ENCODE data around the gene MBD5.
A peak's percentile ranks its signal among the peaks of the same experiment; 100 is the strongest.

Gene MBD5

GRCh38 chr2:148058641-148059040, 37.8 kb downstream of the MBD5 start:
- no peaks in the 10 kb centered on the region for H3K36me3 ChIP-seq (ENCODE audit: insufficient read depth, low read depth, low read length)
- no peaks in the 10 kb centered on the region for H3K9me3 ChIP-seq (ENCODE audit: insufficient read depth, low read depth, low read length)
- peak overlapping the region; percentile 24 for H3K27ac ChIP-seq (ENCODE audit: low read length)
- no peak overlapping the region for H3K4me3 ChIP-seq (ENCODE audit: low read length)
- H3K9ac ChIP-seq (ENCODE audit: low read depth, low read length) = 0 out of 2 replicates have a peak overlapping the region, but pooled peaks have one; percentile 8
- no peaks in the 10 kb centered on the region for H3K27me3 ChIP-seq (ENCODE audit: insufficient read depth, low read length)
- peaks cover 12% of the 10 kb centered on the region; the same call in 1 of the 2 replicates for H3K4me1 ChIP-seq (ENCODE audit: insufficient read depth, low read length)

GRCh38 chr2:148063633-148064032, 42.7 kb downstream of the MBD5 start:
- Histone ChIP-seq H3K4me1 (ENCODE audit: insufficient read depth, low read length) (peaks cover under 1% of the 10 kb centered on the region; the same call in 1 of the 2 replicates), H3K4me3 (ENCODE audit: low read length) (no peak overlapping the region), H3K27ac (ENCODE audit: low read length) (no peak overlapping the region), H3K27me3 (ENCODE audit: insufficient read depth, low read length) (no peaks in the 10 kb centered on the region), H3K36me3 (ENCODE audit: insufficient read depth, low read depth, low read length) (no peaks in the 10 kb centered on the region), H3K9me3 (ENCODE audit: insufficient read depth, low read depth, low read length) (no peaks in the 10 kb centered on the region), H3K9ac (ENCODE audit: low read depth, low read length) (no peak overlapping the region)

- Histone ChIP-seq H3K4me3 (ENCODE audit: low read length) (no peak overlapping the region), H3K27me3 (ENCODE audit: insufficient read depth, low read length) (no peaks in the 10 kb centered on the region), H3K4me1 (ENCODE audit: insufficient read depth, low read length) (no peaks in the 10 kb centered on the region; the same call in 1 of the 2 replicates), H3K9me3 (ENCODE audit: insufficient read depth, low read depth, low read length) (no peaks in the 10 kb centered on the region), H3K9ac (ENCODE audit: low read depth, low read length) (no peak overlapping the region), H3K36me3 (ENCODE audit: insufficient read depth, low read depth, low read length) (no peaks in the 10 kb centered on the region), H3K27ac (ENCODE audit: low read length) (no peak overlapping the region)
These were observed 45.0 kb downstream of the MBD5 start for GRCh38 chr2:148065936-148066335.

GRCh38 chr2:148067801-148068200, 46.9 kb downstream of the MBD5 start:
- no peaks in the 10 kb centered on the region; the same call in 1 of the 2 replicates for H3K4me1 ChIP-seq (ENCODE audit: insufficient read depth, low read length)
- H3K27me3 ChIP-seq (ENCODE audit: insufficient read depth, low read length) = no peaks in the 10 kb centered on the region
- H3K27ac ChIP-seq (ENCODE audit: low read length) = no peak overlapping the region
- no peaks in the 10 kb centered on the region for H3K36me3 ChIP-seq (ENCODE audit: insufficient read depth, low read depth, low read length)
- no peak overlapping the region for H3K9ac ChIP-seq (ENCODE audit: low read depth, low read length)
- H3K4me3 ChIP-seq (ENCODE audit: low read length) = no peak overlapping the region
- no peaks in the 10 kb centered on the region for H3K9me3 ChIP-seq (ENCODE audit: insufficient read depth, low read depth, low read length)

- Histone ChIP-seq H3K4me1 (ENCODE audit: insufficient read depth, low read length) (no peaks in the 10 kb centered on the region; the same call in 1 of the 2 replicates), H3K27ac (ENCODE audit: low read length) (no peak overlapping the region), H3K9ac (ENCODE audit: low read depth, low read length) (no peak overlapping the region), H3K9me3 (ENCODE audit: insufficient read depth, low read depth, low read length) (no peaks in the 10 kb centered on the region), H3K4me3 (ENCODE audit: low read length) (no peak overlapping the region), H3K36me3 (ENCODE audit: insufficient read depth, low read depth, low read length) (no peaks in the 10 kb centered on the region), H3K27me3 (ENCODE audit: insufficient read depth, low read length) (no peaks in the 10 kb centered on the region)
These were observed 50.5 kb downstream of the MBD5 start for GRCh38 chr2:148071351-148071750.

- Histone ChIP-seq H3K27me3 (ENCODE audit: insufficient read depth, low read length) (no peaks in the 10 kb centered on the region), H3K9me3 (ENCODE audit: insufficient read depth, low read depth, low read length) (no peaks in the 10 kb centered on the region), H3K36me3 (ENCODE audit: insufficient read depth, low read depth, low read length) (no peaks in the 10 kb centered on the region), H3K4me3 (ENCODE audit: low read length) (no peak overlapping the region), H3K4me1 (ENCODE audit: insufficient read depth, low read length) (no peaks in the 10 kb centered on the region), H3K9ac (ENCODE audit: low read depth, low read length) (no peak overlapping the region), H3K27ac (ENCODE audit: low read length) (no peak overlapping the region)
These were observed 75.1 kb downstream of the MBD5 start for GRCh38 chr2:148096012-148096411.

GRCh38 chr2:148102641-148103040, 81.8 kb downstream of the MBD5 start:
- Histone ChIP-seq H3K27me3 (ENCODE audit: insufficient read depth, low read length) (no peaks in the 10 kb centered on the region), H3K9me3 (ENCODE audit: insufficient read depth, low read depth, low read length) (no peaks in the 10 kb centered on the region), H3K36me3 (ENCODE audit: insufficient read depth, low read depth, low read length) (no peaks in the 10 kb centered on the region), H3K4me1 (ENCODE audit: insufficient read depth, low read length) (peaks cover 5% of the 10 kb centered on the region), H3K27ac (ENCODE audit: low read length) (no peak overlapping the region), H3K9ac (ENCODE audit: low read depth, low read length) (no peak overlapping the region), H3K4me3 (ENCODE audit: low read length) (no peak overlapping the region)

GRCh38 chr2:148103946-148104345, 83.1 kb downstream of the MBD5 start:
- Histone ChIP-seq H3K4me3 (ENCODE audit: low read length) (no peak overlapping the region), H3K27ac (ENCODE audit: low read length) (no peak overlapping the region), H3K9ac (ENCODE audit: low read depth, low read length) (no peak overlapping the region), H3K36me3 (ENCODE audit: insufficient read depth, low read depth, low read length) (no peaks in the 10 kb centered on the region), H3K9me3 (ENCODE audit: insufficient read depth, low read depth, low read length) (no peaks in the 10 kb centered on the region), H3K27me3 (ENCODE audit: insufficient read depth, low read length) (no peaks in the 10 kb centered on the region), H3K4me1 (ENCODE audit: insufficient read depth, low read length) (peaks cover 5% of the 10 kb centered on the region)

- H3K4me1 ChIP-seq (ENCODE audit: insufficient read depth, low read length) = peaks cover 5% of the 10 kb centered on the region
- no peak overlapping the region for H3K27ac ChIP-seq (ENCODE audit: low read length)
- no peaks in the 10 kb centered on the region for H3K9me3 ChIP-seq (ENCODE audit: insufficient read depth, low read depth, low read length)
- no peak overlapping the region for H3K4me3 ChIP-seq (ENCODE audit: low read length)
- H3K36me3 ChIP-seq (ENCODE audit: insufficient read depth, low read depth, low read length) = no peaks in the 10 kb centered on the region
- H3K27me3 ChIP-seq (ENCODE audit: insufficient read depth, low read length) = no peaks in the 10 kb centered on the region
- H3K9ac ChIP-seq (ENCODE audit: low read depth, low read length) = no peak overlapping the region
These were observed 85.4 kb downstream of the MBD5 start for GRCh38 chr2:148106331-148106730.

- H3K9me3 ChIP-seq (ENCODE audit: insufficient read depth, low read depth, low read length) = no peaks in the 10 kb centered on the region
- no peaks in the 10 kb centered on the region for H3K36me3 ChIP-seq (ENCODE audit: insufficient read depth, low read depth, low read length)
- H3K4me1 ChIP-seq (ENCODE audit: insufficient read depth, low read length) = peaks cover 5% of the 10 kb centered on the region
- no peak overlapping the region for H3K9ac ChIP-seq (ENCODE audit: low read depth, low read length)
- no peak overlapping the region for H3K27ac ChIP-seq (ENCODE audit: low read length)
- no peaks in the 10 kb centered on the region for H3K27me3 ChIP-seq (ENCODE audit: insufficient read depth, low read length)
- no peak overlapping the region for H3K4me3 ChIP-seq (ENCODE audit: low read length)
These were observed 87.5 kb downstream of the MBD5 start for GRCh38 chr2:148108385-148108784.

GRCh38 chr2:148110184-148110583, 89.3 kb downstream of the MBD5 start:
- Histone ChIP-seq H3K36me3 (ENCODE audit: insufficient read depth, low read depth, low read length) (no peaks in the 10 kb centered on the region), H3K27ac (ENCODE audit: low read length) (no peak overlapping the region), H3K4me1 (ENCODE audit: insufficient read depth, low read length) (no peaks in the 10 kb centered on the region), H3K9me3 (ENCODE audit: insufficient read depth, low read depth, low read length) (no peaks in the 10 kb centered on the region), H3K9ac (ENCODE audit: low read depth, low read length) (no peak overlapping the region), H3K27me3 (ENCODE audit: insufficient read depth, low read length) (no peaks in the 10 kb centered on the region), H3K4me3 (ENCODE audit: low read length) (no peak overlapping the region)

GRCh38 chr2:148122788-148123187, 101.9 kb downstream of the MBD5 start:
- Histone ChIP-seq H3K36me3 (ENCODE audit: insufficient read depth, low read depth, low read length) (no peaks in the 10 kb centered on the region), H3K4me3 (ENCODE audit: low read length) (no peak overlapping the region), H3K27me3 (ENCODE audit: insufficient read depth, low read length) (no peaks in the 10 kb centered on the region), H3K4me1 (ENCODE audit: insufficient read depth, low read length) (no peaks in the 10 kb centered on the region), H3K9ac (ENCODE audit: low read depth, low read length) (no peak overlapping the region), H3K27ac (ENCODE audit: low read length) (no peak overlapping the region), H3K9me3 (ENCODE audit: insufficient read depth, low read depth, low read length) (no peaks in the 10 kb centered on the region)

- no peaks in the 10 kb centered on the region for H3K9me3 ChIP-seq (ENCODE audit: insufficient read depth, low read depth, low read length)
- H3K27me3 ChIP-seq (ENCODE audit: insufficient read depth, low read length) = no peaks in the 10 kb centered on the region
- H3K4me1 ChIP-seq (ENCODE audit: insufficient read depth, low read length) = no peaks in the 10 kb centered on the region
- H3K36me3 ChIP-seq (ENCODE audit: insufficient read depth, low read depth, low read length) = no peaks in the 10 kb centered on the region
- H3K9ac ChIP-seq (ENCODE audit: low read depth, low read length) = no peak overlapping the region
- H3K27ac ChIP-seq (ENCODE audit: low read length) = no peak overlapping the region
- H3K4me3 ChIP-seq (ENCODE audit: low read length) = no peak overlapping the region
These were observed 103.4 kb downstream of the MBD5 start for GRCh38 chr2:148124271-148124670.

Measured in iPS-20b (cell line).